Ectodermal cell (in vitro differentiated cells): ENCODE measurements around the gene NPNT.

ENCODE experiments used
- H3K27ac ChIP-seq: 2 replicates; pipeline ENCODE4 v1.7.0; 2013; ENCODE audit warnings: mild to moderate bottlenecking, low read depth, low read length; ENCODE audit not compliant: insufficient read depth, poor library complexity, severe bottlenecking
- H3K27me3 ChIP-seq: 2 replicates; pipeline ENCODE4 v1.7.0; 2013; ENCODE audit warnings: mild to moderate bottlenecking, low read length; ENCODE audit not compliant: insufficient read depth, control insufficient read depth, poor library complexity, severe bottlenecking
- H3K36me3 ChIP-seq: one replicate; pipeline ENCODE4 v1.7.0; 2013; ENCODE audit warnings: low read length; ENCODE audit not compliant: control insufficient read depth, insufficient read depth
- H3K4me1 ChIP-seq: one replicate; pipeline ENCODE4 v1.7.0; 2013; ENCODE audit warnings: low read length; ENCODE audit not compliant: control insufficient read depth, insufficient read depth
- H3K4me3 ChIP-seq: 2 replicates; pipeline ENCODE4 v1.7.0; 2013; ENCODE audit warnings: low read depth, low read length, control low read depth; ENCODE audit not compliant: insufficient read depth
- H3K9me3 ChIP-seq: 2 replicates; pipeline ENCODE4 v1.7.0; 2013; ENCODE audit warnings: mild to moderate bottlenecking, low read length, moderate library complexity; ENCODE audit not compliant: control insufficient read depth
- WGBS, 2 experiments: methylation state at CpG; one replicate each; pipeline ENCODE4 v1.1.7; 2013; ENCODE audit warnings: missing lambda C conversion rate in 2 of 2; 5-methylcytosine and 5-hydroxymethylcytosine counted together

NPNT gene

DNA sequence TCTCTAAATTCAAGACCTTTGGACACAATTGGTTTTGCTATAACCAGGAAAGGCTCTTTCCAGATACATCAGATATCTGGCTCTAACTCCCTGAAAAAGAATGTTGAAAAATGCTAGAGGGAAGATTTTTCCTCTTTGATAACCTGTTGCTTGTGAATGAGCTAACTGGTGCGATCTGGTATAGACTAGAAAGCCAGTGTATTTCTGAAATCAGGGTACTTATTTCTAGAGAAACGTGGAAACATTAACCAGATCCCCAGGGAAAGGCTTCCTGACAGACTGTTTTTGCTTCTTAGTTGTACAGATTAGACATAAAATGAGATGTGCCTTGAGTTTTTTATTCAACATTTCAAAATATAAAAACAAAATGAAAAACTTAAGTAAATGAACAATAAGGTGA is 107.7 kb downstream of the NPNT start:
- Histone ChIP-seq H3K27ac (no peak overlapping the region), H3K4me1 (no peaks in the 10 kb centered on the region), H3K36me3 (no peaks in the 10 kb centered on the region), H3K27me3 (no peaks in the 10 kb centered on the region), H3K9me3 (no peaks in the 10 kb centered on the region), H3K4me3 (no peak overlapping the region)
- WGBS, 2 experiments: 97 to 100% methylated on average over 2 of the region's 2 CpGs

DNA sequence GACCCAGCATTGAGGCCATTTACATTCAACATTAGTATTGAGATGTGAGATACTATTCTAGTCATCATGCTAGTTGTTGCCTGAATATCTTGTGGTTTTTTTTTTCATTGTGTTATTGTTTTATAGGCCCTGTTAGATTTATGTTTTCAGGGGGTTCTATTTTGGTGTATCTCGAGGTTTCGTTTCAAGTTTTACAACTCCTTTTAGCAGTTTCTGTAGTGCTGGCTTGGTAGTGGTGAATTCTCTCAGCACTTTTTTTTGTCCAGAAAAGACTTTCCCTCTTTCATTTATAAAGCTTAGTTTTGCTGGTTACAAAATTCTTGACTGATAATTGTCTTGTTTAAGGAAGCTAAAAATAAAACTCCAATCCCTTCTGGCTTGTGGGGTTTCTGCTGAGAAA is 115.5 kb downstream of the NPNT start:
- H3K4me1 ChIP-seq: no peaks in the 10 kb centered on the region
- WGBS, 2 experiments: 75 to 80% methylated on average over 2 of the region's 2 CpGs
- no peaks in the 10 kb centered on the region for H3K36me3 ChIP-seq

DNA sequence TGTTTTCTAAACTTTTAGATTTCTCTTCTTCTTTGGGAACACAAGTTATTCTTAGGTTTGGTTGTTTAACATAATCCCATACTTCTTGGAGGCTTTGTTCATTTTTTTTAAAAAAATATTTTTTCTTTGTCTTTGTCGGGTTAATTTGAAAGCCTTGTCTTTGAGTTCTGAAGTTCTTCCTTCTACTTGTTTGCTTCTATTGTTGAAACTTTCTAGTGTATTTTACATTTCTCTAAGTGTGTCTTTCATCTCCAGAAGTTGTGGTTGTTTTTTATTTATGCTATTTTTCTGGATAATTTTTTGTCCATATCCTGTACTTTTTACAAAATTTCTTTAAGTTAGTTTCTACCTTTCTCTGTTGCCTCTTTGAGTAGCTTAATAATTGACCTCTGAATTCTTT is 116.1 kb downstream of the NPNT start:
- Histone ChIP-seq H3K27ac (no peak overlapping the region), H3K4me1 (no peaks in the 10 kb centered on the region), H3K27me3 (no peaks in the 10 kb centered on the region), H3K36me3 (no peaks in the 10 kb centered on the region), H3K9me3 (no peaks in the 10 kb centered on the region), H3K4me3 (no peak overlapping the region)
- no CpG with 5 or more reads among the region's 1 CpG for WGBS, 2 experiments

More for the DNA sequence above, 115.5 kb downstream of the NPNT start:
- Histone ChIP-seq H3K4me3 (no peak overlapping the region), H3K27me3 (no peaks in the 10 kb centered on the region), H3K9me3 (no peaks in the 10 kb centered on the region), H3K27ac (no peak overlapping the region)

DNA sequence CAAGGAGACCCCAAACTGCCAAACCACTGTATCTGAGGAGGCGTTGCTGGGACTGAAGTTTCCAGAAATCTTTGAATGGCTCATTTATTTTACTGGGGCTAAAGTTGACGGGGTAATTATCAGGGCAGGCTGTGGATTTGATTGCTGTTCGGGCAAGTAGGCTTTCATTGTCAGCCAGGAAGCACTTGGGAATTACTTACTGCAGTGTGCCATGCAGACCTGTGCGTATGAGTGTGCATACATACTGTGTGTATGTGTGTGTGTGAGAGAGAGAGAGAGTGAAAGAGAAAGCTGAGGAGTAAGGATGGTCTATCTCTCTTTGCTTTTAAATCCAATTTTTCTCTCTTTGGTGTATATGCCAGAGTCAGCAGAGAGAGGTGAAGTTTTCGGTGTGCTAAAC is 122.7 kb downstream of the NPNT start:
- WGBS, 2 experiments: 92% methylated on average over 4 to 5 of the region's 5 CpGs
- Histone ChIP-seq H3K4me1 (no peaks in the 10 kb centered on the region), H3K36me3 (no peaks in the 10 kb centered on the region)

DNA sequence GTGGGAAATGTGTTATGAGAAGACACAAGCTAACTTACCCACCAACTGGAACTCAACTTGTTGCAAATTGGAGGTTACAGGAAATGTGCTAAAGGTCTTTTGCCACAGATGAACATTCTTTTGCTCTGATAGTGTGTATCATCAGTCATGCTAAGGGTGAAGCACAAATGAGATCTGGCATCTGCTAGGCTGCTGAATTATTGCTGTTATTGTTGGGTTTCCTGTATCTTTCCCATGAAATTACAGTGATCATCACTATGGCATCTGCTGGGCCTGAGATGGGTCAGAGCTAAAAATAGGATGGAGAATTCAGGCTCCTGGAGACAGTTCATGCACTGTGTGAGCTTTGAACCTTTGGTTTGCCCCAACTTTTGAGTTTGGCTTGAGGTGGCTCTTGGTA is 124.5 kb downstream of the NPNT start:
- Histone ChIP-seq H3K27ac (no peak overlapping the region), H3K36me3 (no peaks in the 10 kb centered on the region), H3K27me3 (no peaks in the 10 kb centered on the region), H3K4me3 (no peak overlapping the region), H3K9me3 (no peaks in the 10 kb centered on the region), H3K4me1 (no peaks in the 10 kb centered on the region)

More for the DNA sequence above, 122.7 kb downstream of the NPNT start:
- Histone ChIP-seq H3K27ac (no peak overlapping the region), H3K4me3 (no peak overlapping the region), H3K27me3 (no peaks in the 10 kb centered on the region), H3K9me3 (no peaks in the 10 kb centered on the region)
